HG03469 (cell line): ENCODE results near the gene PDZRN3.
"Not testable (repeated sequence)": the region's sequence is repeated elsewhere in the genome, so short reads cannot be mapped to it uniquely, and the experiment has no call there.

ENCODE experiments used
- ATAC-seq: cut with Tn5 transposase; IDR thresholded peaks from one replicate; pipeline ENCODE4 v1.9.1; 2021; ENCODE audit warnings: mild to moderate bottlenecking, moderate library complexity, moderate number of reproducible peaks; ENCODE audit not compliant: unreplicated experiment

The PDZRN3 gene

DNA sequence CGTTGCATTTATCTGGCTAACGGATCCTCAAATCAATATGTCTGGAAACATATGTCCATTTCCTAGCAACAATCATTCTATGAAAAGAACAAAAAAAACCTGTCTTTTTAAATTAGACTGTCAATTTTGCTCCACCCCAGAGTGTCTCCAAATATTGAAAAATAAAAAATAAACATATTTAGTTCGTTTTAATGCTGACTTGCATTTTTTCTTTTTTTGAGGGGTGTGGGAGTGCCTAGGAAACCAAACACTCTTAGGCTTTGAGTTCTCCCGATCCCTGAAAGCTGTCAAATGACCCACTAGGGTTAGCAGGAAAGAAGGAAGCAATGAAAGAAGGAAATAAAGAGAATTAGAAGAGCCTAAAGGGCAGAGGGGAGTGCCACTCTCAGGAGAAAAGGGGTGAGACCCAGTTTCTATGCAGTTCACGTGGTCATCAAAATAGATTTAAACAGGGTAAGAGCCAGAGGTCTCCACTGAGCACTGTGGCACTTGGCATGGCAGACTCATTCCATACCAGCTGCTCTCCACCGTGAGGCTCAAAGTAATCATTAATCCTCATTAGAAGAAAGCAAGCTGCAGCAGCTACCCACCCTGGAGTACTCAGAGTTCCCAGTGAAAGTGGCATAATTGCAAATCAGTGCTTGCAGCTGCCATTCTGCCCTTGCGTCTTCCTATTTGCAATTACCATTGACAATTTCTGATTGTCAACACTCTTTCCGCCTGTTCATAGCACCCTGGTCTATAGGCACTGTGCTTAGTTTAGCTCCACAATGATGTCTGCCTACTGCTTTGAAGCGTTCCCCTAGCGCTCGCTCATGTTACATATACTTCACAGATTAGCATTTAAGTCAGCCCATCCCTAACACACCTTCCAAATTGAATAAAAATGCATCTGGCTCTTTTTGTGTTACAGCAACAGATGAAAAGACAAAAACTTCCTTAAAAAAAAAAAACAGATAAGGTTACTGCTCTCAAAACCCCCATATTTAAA lies 32.3 kb downstream of the PDZRN3 start:
- ATAC-seq, result no peak

- no peak for ATAC-seq
These were observed 33.4 kb downstream of the PDZRN3 start for GRCh38 chr3:73591286-73591800.

DNA sequence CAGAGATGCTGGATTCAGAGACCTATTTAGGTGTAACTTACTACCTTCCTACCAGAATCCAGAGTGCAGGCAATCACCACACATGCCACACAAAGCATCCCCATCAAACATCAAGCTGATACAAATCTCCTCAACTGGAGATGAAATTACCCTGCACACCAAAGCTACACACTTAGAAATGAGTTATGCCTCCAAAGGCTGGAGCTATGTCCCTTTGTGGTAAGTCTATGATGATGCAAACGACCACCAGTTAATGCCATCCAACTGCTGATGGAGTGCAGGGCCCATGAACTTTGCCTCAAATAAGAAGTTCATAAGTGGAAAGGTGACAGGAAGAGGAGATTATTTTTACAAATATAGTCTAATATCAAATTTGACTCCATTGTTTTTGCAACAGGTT lies 38.1 kb downstream of the PDZRN3 start:
- no peak for ATAC-seq

DNA sequence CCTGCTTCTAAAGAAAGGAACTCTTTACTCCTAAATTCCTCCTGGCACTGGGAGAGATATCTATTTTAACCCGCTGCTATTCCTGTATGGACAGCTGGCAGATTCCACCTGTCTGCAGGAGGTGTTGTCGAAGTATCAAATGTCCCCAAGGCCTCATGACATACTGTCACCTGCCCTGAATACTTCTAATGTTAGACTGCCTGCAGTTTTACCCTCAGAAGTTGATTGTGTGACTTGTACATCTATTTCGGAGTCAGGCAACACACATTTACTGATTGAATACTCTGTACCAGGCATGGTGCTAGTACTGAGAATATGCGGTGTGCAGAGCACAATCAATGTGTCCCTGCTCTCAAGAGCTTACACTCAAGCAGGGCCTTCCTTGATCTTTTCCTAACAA lies 38.6 kb downstream of the PDZRN3 start:
- ATAC-seq, result no peak

- ATAC-seq, result no peak
These were observed 39.9 kb downstream of the PDZRN3 start for GRCh38 chr3:73584873-73585272.

- no peak for ATAC-seq
These were observed 42.2 kb downstream of the PDZRN3 start for GRCh38 chr3:73582535-73582934.

GRCh38 chr3:73581134-73581846 lies 43.5 kb downstream of the PDZRN3 start:
- no peak for ATAC-seq

GRCh38 chr3:73580343-73580742 lies 44.4 kb downstream of the PDZRN3 start:
- ATAC-seq, result no peak

DNA sequence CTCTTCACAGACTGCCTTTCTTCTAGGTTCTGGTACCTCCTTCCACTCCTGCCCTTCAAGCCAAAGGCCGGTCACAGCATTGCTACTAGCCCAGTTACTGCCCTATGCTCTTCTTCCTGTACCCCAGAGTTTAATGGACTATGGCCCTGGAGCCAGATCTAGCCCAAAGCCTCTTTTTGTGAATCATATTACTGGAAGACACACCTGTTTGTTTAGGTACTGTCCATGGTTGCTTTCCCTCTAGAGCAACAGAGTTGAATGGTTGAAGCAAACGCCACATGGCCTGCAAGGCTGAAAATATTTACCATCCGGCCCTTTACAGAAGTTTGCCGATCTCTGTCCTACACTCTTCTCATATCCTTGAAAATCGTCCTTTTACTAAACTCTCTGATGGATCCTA lies 47.0 kb downstream of the PDZRN3 start:
- no peak for ATAC-seq

DNA sequence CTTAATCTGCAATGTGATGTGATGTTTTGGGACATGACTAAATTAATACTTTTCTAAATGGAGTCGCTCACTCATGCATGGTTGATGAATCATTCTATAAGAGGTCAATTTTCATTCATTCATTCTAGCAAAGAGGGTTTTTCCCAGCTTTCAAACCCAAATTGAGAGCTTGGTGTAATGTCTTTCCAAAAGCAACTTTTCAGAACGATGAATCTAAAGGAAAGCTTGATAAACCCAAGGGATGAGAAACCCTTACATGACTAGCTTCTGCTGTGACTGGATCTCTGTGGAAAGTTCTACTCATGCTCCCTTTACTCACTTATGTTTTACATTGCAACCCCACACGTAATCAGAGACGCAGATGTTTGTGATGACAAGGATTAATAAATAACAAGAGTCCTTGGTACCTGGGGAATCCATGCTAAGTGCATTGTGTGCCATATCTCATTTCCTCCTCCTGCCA lies 47.7 kb downstream of the PDZRN3 start:
- ATAC-seq, result no peak

GRCh38 chr3:73575953-73576352 lies 48.8 kb downstream of the PDZRN3 start:
- no peak for ATAC-seq

DNA sequence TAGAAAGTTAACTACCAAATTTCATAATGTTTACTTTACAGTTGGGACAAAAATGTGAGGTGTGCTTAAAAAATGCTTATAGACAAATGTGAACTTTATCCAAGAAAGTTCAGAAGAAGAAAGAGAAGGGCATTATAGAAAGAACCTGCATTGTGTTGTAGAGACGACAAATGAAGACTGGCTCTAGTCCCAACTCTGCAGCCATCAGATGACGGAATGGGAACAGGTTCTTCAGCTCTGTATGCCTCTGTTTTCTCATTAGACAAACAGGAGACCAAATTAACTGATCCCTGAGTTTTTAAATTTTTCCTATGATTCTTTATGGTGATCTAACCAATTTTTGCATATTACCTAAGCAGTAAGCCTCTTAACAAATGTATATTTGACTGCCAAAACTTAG lies 49.2 kb downstream of the PDZRN3 start:
- no peak for ATAC-seq

GRCh38 chr3:73573204-73573603 lies 51.5 kb downstream of the PDZRN3 start:
- ATAC-seq, result no peak

DNA sequence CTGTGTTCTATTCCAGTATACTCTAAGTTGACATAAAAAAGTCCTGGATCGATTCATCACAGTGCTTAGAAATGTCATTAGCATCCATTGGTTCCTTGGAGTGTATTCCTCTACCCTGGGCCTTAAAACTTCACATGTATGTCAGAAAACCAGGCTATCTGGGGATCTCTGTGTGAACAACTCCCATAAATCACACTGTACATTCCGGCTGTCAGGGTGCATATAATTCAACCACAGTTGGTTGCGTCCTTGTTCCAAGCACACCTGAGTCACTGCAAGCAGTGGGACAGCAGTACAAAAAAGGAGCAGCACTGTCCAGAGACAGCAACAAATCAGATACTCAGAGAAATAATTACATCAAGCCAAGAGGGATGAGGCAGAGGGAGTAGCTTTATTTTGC lies 52.4 kb downstream of the PDZRN3 start:
- no peak for ATAC-seq

DNA sequence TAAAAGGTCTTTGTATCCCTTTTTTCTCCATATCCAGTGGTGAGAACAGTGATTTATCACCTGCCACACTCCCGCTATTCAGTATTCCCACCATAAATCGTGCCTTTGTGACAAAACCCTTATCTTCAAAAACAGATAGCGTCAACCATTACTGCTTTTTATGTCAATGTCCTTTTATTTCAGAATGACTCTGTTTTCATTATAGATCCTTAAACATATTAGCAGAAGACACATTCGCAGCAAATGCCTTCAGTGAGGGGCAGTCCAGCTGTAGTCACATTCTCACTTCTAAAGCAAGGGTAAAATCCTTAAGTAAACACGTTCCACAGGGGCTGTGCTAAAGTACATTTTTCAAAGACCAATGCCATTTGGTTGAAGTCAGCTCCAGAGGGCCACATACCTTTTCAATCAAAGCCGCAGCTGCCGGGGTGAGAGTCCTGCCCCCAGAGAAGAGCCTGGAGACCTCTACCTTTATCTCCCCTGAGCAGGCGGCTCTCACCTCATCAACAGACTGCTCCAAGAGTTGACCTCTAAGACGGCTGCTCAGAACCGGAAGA lies 53.4 kb downstream of the PDZRN3 start:
- ATAC-seq, result no peak

DNA sequence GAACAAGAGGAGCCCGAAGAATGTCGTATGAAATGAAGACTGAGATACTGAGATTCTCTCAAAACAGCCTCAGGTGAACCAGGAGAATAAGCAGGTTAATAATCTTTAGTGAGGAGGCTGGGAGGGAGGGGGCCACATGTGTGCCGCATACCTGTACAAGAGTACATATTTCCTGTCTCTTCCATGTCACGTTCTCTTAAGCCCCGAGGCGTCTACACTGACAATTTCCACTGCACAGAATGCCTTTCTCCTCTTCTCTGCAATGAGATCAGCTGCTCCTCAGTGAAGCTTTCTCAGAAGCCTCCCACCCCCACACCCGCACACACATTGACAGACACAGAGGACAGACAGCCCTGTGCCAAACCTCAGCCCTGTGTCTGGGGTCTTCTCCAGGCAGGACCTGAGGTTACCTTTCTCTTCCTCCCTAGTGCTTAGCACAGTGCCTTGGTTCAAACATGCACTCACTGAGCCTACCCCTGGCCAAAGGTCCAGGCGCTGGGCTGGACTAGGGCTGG lies 55.4 kb downstream of the PDZRN3 start:
- ATAC-seq, result no peak

GRCh38 chr3:73568371-73568862 lies 56.3 kb downstream of the PDZRN3 start:
- no peak for ATAC-seq

DNA sequence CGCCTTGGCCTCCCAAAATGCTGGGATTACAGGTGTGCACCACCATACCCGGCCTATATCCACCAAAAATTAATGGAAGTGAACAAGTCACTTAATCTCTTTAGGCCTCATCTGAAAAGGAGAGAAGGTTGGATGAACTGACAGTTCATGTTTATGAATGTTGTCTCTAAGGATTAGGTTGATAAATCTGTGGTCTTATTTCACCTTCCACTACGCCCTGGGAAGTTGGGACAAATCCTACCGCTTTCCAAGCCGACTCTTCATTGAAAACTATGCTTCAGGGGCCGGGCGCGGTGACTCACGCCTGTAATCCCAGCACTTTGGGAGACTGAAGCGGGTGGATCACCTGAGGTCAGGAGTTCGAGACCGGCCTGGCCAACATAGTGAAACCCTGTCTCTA lies 59.4 kb downstream of the PDZRN3 start:
- ATAC-seq, result not testable (repeated sequence)

DNA sequence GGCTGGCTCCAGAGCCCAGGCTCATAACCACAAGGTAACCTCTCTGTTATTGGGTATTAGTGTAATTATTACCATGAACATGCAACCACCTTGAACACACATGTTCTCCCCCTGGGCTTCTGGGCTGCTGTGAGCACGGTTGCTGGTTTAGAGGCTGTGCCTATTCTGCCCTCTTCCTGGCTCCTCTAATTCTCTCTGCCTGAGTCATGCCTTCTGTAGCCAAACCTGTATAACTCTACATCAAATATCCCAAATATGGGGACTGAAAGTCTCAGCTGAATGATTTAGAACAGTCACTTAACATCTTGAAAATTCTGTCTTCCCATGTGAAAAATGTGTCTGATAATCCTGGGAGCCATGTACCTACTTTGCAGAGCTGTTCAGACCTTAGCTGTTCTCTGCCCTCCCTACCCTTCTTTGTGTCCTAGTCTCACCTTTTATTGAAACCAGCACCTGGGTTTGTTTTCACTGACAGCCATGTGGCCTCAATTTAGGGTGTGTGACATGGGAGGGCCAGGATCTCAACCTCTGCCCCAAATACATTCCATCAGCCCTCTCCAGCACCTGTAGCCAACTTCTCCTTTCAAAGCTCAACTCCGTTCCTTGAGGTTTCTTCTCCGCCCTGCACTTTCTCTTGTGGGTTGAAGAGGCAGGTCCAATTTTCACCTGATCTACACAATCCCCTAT lies 60.7 kb downstream of the PDZRN3 start:
- ATAC-seq, result no peak

DNA sequence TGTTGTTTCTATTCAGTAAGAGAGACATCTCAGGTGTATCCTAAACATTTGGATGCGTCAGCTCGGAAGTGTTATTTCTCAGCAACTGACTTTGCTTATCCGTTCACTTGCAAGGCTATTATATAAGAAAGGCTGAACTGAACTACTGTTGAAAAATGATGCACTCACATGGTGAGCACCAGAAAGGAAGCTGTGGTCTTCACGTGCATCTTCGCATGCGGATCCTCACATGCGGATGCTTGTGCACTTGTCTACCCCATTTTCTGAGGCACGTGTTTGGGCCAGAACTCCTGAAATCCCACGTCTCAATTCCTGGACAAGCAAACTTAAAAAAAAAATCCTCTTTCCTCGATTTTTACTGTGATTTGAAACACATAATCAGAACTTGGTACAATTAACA lies 63.2 kb downstream of the PDZRN3 start:
- no peak for ATAC-seq
